WTC11 (cell line): Measurements from ENCODE around the gene IGFL1. TPM values are rescaled to one million over a fixed set of nuclear protein-coding genes. Genes with fewer than 3 reads are reported as not detected.

ENCODE experiments used
- ATAC-seq: fragments of 200-7000 bp; cut with Tn5 transposase; 2 replicates; pipeline ENCODE4 v1.10.0; 2021; ENCODE audit warnings: mild to moderate bottlenecking, moderate library complexity
- CTCF ChIA-PET: fragments of 300-600 bp; sonication (Branson Sonifier 250); formaldehyde crosslinking; loops from one replicate; lab custom pipeline; 2021; ENCODE audit warnings: antibody characterized with exemption; lab: Charles Lee
- POLR2A ChIA-PET: fragments of 350-600 bp; sonication (Branson Sonifier 250); formaldehyde crosslinking; loops from one replicate; lab custom pipeline; 2021; ENCODE audit warnings: antibody characterized with exemption; lab: Charles Lee
- DNase-seq: peaks from one replicate; pipeline ENCODE4 v3.0.0; 2021; ENCODE audit warnings: low spot score
- H3K27ac Mint-ChIP-seq: 2 replicates; pipeline ENCODE4 v1.8.0; 2021; ENCODE audit warnings: mixed read lengths
- H3K27me3 Mint-ChIP-seq: 2 replicates; pipeline ENCODE4 v1.8.0; 2021; ENCODE audit warnings: low read depth, mild to moderate bottlenecking, moderate library complexity, mixed read lengths
- H3K36me3 Mint-ChIP-seq: 2 replicates; pipeline ENCODE4 v1.8.0; 2021; ENCODE audit warnings: mixed read lengths
- H3K4me1 Mint-ChIP-seq: 2 replicates; pipeline ENCODE4 v1.8.0; 2022; ENCODE audit warnings: mixed read lengths
- H3K4me3 Mint-ChIP-seq: 2 replicates; pipeline ENCODE4 v1.8.0; 2021; ENCODE audit warnings: mild to moderate bottlenecking, moderate library complexity, mixed read lengths
- H3K9me3 Mint-ChIP-seq: 2 replicates; pipeline ENCODE4 v1.8.0; 2021; ENCODE audit warnings: mixed read lengths
- ARID4B ChIP-seq: sonication (generic); formaldehyde crosslinking; IDR thresholded peaks from 2 replicates; pipeline ENCODE4 v1.8.0; 2023; ENCODE audit warnings: missing genetic modification reagents, mild to moderate bottlenecking, borderline replicate concordance
- ATF1 ChIP-seq: sonication (generic); formaldehyde crosslinking; IDR thresholded peaks from 2 replicates; pipeline ENCODE4 v1.8.1; 2023; ENCODE audit warnings: mild to moderate bottlenecking, moderate library complexity, missing genetic modification reagents
- ATF3 ChIP-seq: sonication (generic); formaldehyde crosslinking; conservative IDR thresholded peaks from 2 replicates; pipeline ENCODE4 v1.8.1; 2022; ENCODE audit warnings: mild to moderate bottlenecking, missing genetic modification reagents
- CTCF ChIP-seq: fragments of 200-600 bp; IDR thresholded peaks from 2 replicates; pipeline ENCODE4 v1.8.0; 2022; ENCODE audit warnings: antibody characterized with exemption
- GRHL2 ChIP-seq: fragments of 250-450 bp; sonication (Bioruptor Pico); IDR thresholded peaks from 2 replicates; pipeline ENCODE4 v1.8.0; 2022; ENCODE audit warnings: mild to moderate bottlenecking, moderate library complexity; ENCODE audit not compliant: insufficient replicate concordance, severe bottlenecking
- IRF2 ChIP-seq: sonication (generic); formaldehyde crosslinking; IDR thresholded peaks from 2 replicates; pipeline ENCODE4 v1.8.0; 2022; ENCODE audit warnings: low read depth, missing genetic modification reagents, borderline replicate concordance
- JUN ChIP-seq: sonication (generic); formaldehyde crosslinking; IDR thresholded peaks from 2 replicates; pipeline ENCODE4 v1.8.0; 2023; ENCODE audit warnings: mild to moderate bottlenecking, missing genetic modification reagents
- NR1H2 ChIP-seq: sonication (generic); formaldehyde crosslinking; IDR thresholded peaks from 2 replicates; pipeline ENCODE4 v1.9.0; 2021; ENCODE audit warnings: mild to moderate bottlenecking, moderate library complexity, missing genetic modification reagents
- SMAD4 ChIP-seq: sonication (generic); formaldehyde crosslinking; IDR thresholded peaks from 2 replicates; pipeline ENCODE4 v1.8.0; 2022; ENCODE audit warnings: mild to moderate bottlenecking, missing genetic modification reagents
- STAT6 ChIP-seq: sonication (generic); formaldehyde crosslinking; conservative IDR thresholded peaks from 2 replicates; pipeline ENCODE4 v1.8.1; 2023; ENCODE audit warnings: mild to moderate bottlenecking, low read depth, missing genetic modification reagents, moderate library complexity
- USF1 ChIP-seq: sonication (generic); formaldehyde crosslinking; IDR thresholded peaks from 2 replicates; pipeline ENCODE4 v1.8.0; 2022; ENCODE audit warnings: mild to moderate bottlenecking, missing genetic modification reagents
- USF2 ChIP-seq: sonication (generic); formaldehyde crosslinking; IDR thresholded peaks from 2 replicates; pipeline ENCODE4 v1.8.1; 2023; ENCODE audit warnings: mild to moderate bottlenecking, missing genetic modification reagents, moderate library complexity
- ZMAT4 ChIP-seq: fragments of 250-450 bp; sonication (Bioruptor Pico); IDR thresholded peaks from 2 replicates; pipeline ENCODE4 v1.9.0; 2021; ENCODE audit warnings: mild to moderate bottlenecking
- ZNF138 ChIP-seq: sonication (generic); formaldehyde crosslinking; conservative IDR thresholded peaks from 2 replicates; pipeline ENCODE4 v1.8.1; 2022; ENCODE audit warnings: mild to moderate bottlenecking, moderate library complexity, missing genetic modification reagents
- ZNF317 ChIP-seq: sonication (generic); formaldehyde crosslinking; IDR thresholded peaks from 2 replicates; pipeline ENCODE4 v1.8.1; 2023; ENCODE audit warnings: low read depth, mild to moderate bottlenecking, moderate library complexity, missing genetic modification reagents, borderline replicate concordance
- ZNF416 ChIP-seq: fragments of 250-450 bp; sonication (Bioruptor Pico); IDR thresholded peaks from 2 replicates; pipeline ENCODE4 v1.9.0; 2021; ENCODE audit warnings: mild to moderate bottlenecking, inconsistent platforms
- total RNA-seq: library from RNA; stranded (reverse); gene quantifications from 3 replicates; pipeline ENCODE4 v1.2.3, GENCODE V29; 2021

Gene IGFL1
- total RNA-seq, 1 experiment from 2014 or later: not detected

GRCh38 chr19:46250076-46250735, 20.7 kb downstream of the IGFL1 start (continued):
- no peak for TF ChIP-seq ARID4B (CRISPR knock-in tag)
- no peak for TF ChIP-seq USF1 (CRISPR knock-in tag)

GRCh38 chr19:46251416-46251815, 21.9 kb downstream of the IGFL1 start:
- TF ChIP-seq IRF2 (CRISPR knock-in tag) (no peak), CTCF (no peak), ZNF416 (CRISPR knock-in tag) (no peak), ZNF317 (CRISPR knock-in tag) (no peak), ATF3 (CRISPR knock-in tag) (no peak)
- no peaks in the 10 kb centered on the region; the same call in 1 of the 2 replicates for H3K27me3 Mint-ChIP-seq
- ATAC-seq (no peak), DNase-seq (no peak)
- no peak overlapping the region for H3K4me3 Mint-ChIP-seq
- no peaks in the 10 kb centered on the region for H3K9me3 Mint-ChIP-seq
- H3K27ac Mint-ChIP-seq: no peak overlapping the region
- 0 out of 2 replicates have a peak, but pooled peaks cover 3% of the 10 kb centered on the region for H3K4me1 Mint-ChIP-seq
- ChIA-PET POLR2A (no interaction called here), CTCF (no interaction called here)
- no peaks in the 10 kb centered on the region for H3K36me3 Mint-ChIP-seq

GRCh38 chr19:46254776-46255175, 25.2 kb downstream of the IGFL1 start:
- no peaks in the 10 kb centered on the region; the same call in 1 of the 2 replicates for H3K27me3 Mint-ChIP-seq
- CTCF ChIA-PET: interaction anchor here (1.5 kb wide), 1 partner anchor 176 kb away, joined by 3 read pairs; no protein-coding TSS in a partner anchor
- POLR2A ChIA-PET: interaction anchor here (0.7 kb wide), 2 partner anchors 62 to 77 kb away, joined by 3 to 5 read pairs; no protein-coding TSS in a partner anchor

More at GRCh38 chr19:46254776-46255175, 25.2 kb downstream of the IGFL1 start:
- Mint-ChIP-seq H3K27ac (no peak overlapping the region), H3K4me1 (peaks cover 6% of the 10 kb centered on the region), H3K9me3 (no peaks in the 10 kb centered on the region), H3K36me3 (no peaks in the 10 kb centered on the region), H3K4me3 (no peak overlapping the region)
- no peak for DNase-seq
- TF ChIP-seq JUN: no peak
- TF ChIP-seq ATF1 (CRISPR knock-in tag): no peak
- no peak for TF ChIP-seq NR1H2 (CRISPR knock-in tag)
- TF ChIP-seq ZNF138 (CRISPR knock-in tag): no peak
- TF ChIP-seq SMAD4 (CRISPR knock-in tag): no peak
- TF ChIP-seq STAT6 (CRISPR knock-in tag): no peak
- TF ChIP-seq ZMAT4 (CRISPR knock-in tag): no peak
- no peak for TF ChIP-seq USF2 (CRISPR knock-in tag)
- TF ChIP-seq GRHL2 (CRISPR knock-in tag): no peak
- ATAC-seq: no peak
